HG02588 (cell line): Measurements from ENCODE around the gene ANXA6.
"Not testable (repeated sequence)": the region's sequence is repeated elsewhere in the genome, so short reads cannot be mapped to it uniquely, and the experiment has no call there.

Source experiments
- ATAC-seq: cut with Tn5 transposase; IDR thresholded peaks from one replicate; pipeline ENCODE4 v1.9.1; 2021; ENCODE audit warnings: mild to moderate bottlenecking, moderate library complexity; ENCODE audit not compliant: unreplicated experiment

Gene ANXA6

DNA sequence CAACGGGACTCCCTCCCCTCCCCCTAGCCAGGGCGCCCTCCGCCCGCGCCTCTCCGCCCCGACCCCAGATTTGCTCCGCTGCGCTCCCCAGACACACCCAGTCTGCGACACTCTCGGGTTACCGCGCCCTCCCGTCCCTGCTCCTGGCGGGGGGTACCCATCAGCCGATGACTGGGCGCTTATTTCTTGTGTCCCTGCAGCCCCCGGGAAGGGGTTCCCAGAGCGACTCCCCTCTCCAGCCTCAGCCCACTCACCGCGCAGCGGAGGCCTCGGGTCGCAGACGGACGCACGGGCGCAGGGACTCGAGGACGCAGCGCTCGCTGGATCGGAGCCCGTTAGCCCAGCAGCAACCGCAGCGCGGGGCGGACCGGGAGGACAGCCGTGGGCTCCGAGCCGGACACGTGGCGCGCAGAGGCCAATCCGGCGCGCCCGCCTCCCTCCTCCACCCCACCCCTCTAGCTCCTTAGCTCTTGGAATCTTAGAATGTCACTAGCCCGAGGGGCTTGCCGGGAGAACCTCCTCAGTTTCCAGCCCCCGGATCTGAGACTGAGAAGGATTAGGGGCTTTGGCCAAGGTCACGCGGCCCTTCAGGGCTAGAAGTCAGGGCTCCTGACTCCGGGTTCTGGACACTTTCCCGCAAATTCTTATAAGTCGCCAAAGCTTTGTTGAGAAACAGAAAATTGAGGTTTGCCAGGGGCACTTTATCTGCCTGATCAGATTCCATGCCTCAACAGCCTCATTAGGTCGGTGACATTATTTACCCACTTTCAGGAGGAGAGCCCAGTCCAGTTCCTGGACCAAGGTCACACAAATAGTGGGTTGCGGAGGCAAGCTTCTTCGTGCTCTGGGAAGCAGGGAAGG is at the start of gene ANXA6:
ANXA6 (minus strand) TSS at position 354 of the 861 bp plus-strand sequence. CDS start 9,878 bp downstream, outside the sequence.
- ATAC-seq: peak; percentile 58

DNA sequence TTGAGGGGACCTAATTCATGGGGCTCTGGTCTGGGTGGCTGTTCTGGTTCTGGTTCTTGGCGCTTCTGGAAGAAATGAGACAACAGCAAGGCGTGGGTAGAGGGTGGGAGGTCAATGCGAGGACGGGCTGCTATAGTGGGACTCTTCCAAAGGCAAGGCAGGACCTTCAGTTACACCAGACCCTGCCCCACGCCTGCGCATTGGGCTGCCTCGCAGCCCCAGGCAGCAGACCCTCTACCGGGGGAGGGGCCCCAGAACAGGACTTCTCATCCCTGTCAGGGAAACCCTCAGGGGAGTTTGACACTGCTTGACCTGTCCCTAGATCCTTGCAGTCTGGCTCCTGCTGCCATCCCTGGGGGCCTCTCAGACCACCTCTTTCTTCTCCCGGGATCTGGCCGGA is 47.8 kb upstream of the ANXA6 start:
- no peak for ATAC-seq

DNA sequence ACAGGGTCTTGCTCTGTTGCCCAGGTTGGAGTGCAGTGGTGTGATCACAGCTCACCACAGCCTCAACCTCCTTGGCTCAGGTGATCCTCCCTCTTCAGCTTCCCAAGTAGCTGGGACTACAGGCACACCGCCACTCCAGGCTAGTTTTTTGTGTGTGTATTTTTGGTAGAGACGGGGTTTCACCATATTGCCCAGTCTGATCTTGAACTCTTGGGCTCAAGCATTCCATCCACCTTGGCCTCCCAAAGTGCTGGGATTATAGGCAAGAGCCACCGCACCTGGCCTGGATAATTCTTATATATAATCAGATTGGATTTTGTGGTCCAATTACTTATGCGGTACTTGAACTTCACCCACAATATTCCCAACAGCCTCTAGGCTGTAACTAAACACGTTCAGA is 46.5 kb upstream of the ANXA6 start:
- ATAC-seq: no peak

DNA sequence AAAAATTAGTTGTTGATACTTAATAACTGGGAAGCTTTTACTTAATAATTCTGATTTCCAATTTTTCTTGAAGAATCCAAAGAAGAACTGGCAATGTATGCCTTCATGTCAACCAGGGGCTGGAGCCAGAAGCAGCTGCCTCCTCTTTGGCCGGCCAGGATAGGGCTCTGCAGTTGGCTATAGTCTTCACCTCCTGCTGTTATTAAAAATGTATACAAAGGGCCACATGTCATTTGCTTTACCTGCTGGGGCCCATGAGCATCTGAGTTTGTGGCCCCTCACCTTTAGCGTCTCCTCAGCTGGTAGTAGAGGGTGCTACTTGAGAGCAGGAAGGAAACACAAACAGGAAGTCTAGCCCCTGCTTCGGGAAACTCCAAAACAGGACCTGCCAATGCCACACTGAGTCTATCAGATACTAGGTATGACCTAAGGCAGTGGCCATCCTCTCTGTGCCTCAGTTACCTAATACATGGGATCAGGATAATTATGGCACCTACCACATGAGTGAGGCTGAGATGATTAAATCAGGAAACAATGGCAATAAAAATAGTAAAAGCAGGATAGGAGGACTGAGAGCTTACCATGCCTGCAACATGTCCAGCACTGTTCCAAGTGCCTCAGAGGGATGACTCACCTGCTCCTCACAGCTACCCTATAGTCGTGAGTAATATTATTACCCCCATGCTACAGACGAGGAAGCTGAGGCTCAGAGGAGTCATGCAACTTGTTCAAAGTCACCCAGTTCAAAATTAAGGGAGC is 45.0 kb upstream of the ANXA6 start:
- no peak for ATAC-seq

DNA sequence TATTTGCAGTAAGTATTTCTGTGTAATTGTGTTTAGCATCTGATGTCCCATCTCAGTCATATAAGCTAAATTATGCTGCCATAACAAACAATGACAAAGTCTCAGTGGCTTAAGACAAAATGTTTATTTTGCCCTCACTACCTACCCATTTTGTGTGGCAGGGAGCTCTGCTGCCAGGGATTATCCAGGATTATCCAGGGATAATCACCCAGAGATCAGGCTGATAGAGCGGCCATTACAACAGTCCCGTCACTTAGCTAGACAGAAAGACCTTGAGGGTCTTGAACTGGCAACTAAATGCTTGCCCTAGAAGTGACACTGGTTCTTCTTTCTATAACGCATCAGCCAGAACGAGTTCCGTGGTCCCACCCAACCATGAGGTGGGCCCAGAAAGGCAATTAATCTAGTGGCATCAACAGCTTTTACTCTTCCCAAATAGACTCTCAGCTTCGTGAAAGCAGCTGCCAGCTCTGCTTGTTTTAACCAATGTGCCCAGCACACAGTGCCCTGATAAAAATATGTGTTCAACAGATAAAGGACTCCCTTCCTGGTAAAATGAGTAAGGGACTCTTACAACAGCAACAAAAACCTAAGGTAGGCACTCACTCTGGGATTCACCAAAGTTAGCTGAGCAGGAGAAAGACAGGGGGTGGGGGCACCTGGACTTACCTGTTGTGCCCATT is 43.5 kb upstream of the ANXA6 start:
- ATAC-seq: no peak

DNA sequence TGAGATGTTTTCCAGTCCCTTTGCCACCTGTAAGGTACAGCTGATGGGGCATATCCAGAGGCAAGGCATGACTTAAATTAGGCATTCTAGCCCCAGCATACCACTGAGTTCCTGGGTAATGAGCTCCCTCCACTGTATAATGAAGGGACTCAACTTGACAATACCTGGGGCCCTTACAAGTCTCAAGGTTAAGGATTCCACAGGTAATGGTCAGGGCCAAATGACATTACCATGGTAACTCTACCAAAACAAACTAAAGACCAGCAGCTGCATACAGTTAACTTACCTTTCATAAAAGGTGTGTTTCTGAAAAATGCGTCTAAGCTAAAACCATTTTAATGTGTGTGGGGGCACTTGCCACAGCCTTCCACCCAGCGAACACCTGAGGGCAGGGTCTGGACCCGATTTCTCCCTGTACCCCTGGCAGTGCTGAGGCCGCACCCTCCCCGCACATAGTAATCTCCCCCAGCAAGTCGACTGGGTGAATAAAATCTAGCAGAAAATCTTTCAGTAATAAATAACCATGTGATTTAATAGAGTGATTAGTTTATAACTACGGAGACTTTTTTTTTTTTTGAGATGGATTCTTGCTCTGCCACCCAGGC is 42.1 kb upstream of the ANXA6 start:
- ATAC-seq: no peak

DNA sequence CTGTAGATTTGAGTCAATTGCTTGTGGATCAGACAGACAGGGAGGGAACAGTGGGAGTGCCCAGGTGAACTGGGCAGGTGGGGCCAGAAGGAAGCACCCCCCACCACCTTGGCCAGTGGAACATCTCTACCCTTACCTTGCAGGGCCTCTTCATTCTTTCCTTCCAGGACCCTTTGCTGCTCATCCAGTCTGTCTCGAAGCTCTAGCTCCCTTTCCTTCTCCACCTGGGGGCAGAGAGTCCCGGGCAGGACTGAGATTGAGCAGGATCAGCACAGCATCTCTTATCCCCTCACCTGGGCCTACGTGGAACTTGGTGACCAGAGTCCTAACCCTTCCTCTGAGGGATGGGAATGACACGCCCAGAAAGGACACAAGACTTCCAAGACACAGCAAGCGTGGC is 41.3 kb upstream of the ANXA6 start:
- no peak for ATAC-seq

DNA sequence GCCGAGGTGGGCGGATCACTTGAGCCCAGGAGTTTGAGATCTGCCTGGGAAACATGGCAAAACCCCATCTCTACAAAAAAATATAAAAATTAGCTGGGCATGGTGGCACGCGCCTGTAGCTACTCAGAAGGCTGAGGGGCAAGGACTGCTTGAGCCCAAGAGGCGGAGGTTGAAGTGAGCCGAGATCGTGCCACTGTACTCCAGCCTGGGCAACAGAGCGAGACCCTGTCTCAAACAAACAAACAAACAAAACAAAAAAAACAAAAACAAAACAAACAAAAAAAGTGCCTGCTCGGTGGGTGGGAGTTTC is 39.7 kb upstream of the ANXA6 start:
- ATAC-seq: not testable (repeated sequence)

DNA sequence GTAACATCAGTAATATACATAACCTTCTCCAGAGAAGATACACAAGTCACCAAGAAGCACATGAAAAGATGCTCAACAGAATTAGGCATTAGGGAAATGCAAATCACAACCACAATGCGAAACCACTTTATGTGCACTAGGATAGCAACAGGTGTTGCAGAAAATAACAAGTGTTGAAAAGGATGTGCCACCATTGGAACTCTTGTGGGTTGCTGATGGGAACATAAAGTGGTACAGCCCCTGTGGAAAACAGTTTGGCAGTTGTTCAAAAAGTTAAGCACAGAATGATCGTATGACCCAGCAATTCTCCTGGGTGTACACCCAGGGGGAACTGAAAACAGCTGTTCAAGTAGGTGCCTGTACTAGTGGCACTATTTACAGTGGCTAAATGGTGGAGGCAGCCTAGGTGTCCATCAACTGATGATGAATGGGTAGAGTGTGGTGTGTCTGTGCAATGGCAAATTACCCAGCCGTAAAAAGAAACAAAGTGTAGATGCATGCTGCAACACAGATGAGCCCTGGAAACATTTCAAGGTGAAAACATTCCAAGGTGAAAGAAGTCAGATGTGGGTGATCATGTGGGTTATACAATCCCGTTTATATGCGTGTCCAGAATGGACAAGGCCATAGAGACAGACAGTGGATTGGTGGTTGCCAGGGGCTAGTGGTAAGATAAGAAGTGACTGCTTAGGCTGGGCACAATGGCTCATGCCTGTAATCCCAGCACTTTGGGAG is 39.1 kb upstream of the ANXA6 start:
- peak; percentile 92 for ATAC-seq

DNA sequence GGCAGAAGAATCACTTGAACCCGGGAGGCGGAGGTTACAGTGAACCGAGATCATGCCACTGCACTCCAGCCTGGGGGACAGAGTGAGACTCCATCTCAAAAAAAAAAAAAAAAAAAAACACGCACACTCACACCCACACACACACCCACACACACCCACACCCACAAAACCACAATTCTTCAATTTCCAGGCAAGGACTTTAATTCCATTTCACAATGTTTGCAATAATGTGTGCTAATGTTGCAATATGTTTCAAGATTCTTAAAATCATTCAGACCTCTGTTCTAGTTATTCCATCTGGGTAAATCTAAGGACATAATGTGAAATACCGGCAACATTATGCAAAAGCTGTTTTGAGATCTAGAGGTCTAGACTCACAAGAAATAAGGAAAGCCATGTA is 38.0 kb upstream of the ANXA6 start:
- ATAC-seq: no peak

DNA sequence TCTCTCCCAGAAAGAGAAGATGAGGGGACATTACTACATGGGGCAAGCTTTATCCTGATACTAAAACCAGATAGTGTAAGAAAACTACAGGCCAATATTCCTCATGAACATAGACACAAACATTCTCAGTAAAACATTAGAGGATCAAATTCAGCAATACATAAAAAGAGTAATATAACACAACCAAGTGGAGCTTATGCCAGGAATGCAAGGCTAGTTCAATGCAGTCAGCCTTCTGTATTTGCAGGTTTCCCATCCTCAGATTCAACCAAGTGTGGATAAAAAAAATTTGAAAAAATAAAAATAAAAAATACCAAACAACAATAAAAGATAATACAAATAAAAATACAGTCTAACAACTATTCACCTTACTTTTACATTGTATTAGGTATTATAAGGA is 35.0 kb upstream of the ANXA6 start:
- ATAC-seq: no peak

DNA sequence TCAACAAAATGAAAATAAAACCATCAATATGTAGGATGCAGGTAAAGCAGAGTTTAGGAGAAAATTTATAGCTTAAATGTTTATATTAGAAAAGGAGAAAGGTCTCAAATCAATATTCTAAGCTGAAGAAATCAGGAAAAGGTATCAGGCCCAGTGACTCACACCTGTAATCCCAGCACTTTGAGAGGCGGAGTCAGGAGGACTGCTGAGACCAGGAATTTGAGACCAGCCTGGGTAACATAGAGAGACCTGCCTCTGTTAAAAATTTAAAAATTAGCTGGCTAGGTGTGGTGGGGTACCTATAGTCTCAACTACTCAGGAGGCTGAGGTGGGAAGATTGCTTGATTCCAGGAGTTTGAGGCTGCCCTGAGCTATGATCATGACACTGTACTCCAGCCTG is 34.1 kb upstream of the ANXA6 start:
- ATAC-seq: no peak

DNA sequence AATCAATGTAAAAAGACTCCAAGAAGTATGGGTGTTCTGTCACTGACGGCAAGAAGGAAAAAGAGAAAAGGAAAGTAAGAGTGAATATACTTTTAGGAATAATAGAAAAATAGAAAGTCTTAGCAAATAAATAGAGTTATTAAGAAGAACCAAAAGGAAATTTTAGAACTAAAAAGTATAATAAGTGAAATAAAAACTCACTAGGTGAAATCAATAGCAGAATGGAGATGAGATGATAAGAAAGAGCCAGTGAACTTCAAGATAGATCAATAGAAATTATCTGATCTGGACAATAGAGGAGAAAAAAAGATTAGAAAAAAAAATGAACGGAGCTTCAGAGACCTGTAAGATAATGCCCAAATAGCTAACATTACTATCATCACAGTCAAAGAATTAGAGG is 31.6 kb upstream of the ANXA6 start:
- ATAC-seq: no peak

DNA sequence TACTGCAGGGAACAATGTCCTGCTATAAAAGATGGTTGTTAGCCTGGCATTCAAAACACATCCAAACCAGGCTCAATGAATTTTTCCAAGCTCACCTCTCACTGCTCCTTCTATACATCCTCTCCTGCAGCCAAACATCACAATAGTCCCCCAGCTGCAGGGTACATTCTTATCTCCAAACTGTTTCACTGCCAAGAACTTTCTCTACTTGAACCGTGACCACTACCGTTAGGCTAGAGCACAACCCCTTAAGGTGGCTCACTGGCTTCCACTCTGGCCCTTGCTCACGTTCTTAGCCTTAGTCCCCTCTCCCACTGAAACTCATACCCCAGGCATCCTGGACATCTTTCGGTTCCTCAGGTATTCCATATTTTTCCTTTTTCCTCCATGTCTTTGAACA is 29.0 kb upstream of the ANXA6 start:
- no peak for ATAC-seq

DNA sequence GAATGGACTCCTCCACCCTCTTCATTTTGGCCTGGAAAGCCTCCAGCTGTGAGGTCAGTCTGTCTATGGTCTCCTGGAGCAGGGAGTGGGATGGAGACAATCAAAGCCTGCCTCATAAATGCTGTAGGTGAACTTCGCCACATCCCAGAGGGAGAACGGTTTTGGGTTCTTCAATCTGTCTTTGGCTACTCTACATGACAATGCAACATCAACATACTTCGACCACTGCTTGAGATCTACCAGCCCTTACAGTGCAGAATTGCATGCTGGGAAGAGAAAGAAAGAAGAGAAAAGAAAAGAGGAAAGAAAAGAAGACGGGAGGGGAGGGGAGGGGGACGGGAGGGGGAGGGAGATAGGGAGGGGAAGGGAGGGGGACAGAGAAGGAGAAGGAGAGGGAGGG is 28.5 kb upstream of the ANXA6 start:
- ATAC-seq: no peak

DNA sequence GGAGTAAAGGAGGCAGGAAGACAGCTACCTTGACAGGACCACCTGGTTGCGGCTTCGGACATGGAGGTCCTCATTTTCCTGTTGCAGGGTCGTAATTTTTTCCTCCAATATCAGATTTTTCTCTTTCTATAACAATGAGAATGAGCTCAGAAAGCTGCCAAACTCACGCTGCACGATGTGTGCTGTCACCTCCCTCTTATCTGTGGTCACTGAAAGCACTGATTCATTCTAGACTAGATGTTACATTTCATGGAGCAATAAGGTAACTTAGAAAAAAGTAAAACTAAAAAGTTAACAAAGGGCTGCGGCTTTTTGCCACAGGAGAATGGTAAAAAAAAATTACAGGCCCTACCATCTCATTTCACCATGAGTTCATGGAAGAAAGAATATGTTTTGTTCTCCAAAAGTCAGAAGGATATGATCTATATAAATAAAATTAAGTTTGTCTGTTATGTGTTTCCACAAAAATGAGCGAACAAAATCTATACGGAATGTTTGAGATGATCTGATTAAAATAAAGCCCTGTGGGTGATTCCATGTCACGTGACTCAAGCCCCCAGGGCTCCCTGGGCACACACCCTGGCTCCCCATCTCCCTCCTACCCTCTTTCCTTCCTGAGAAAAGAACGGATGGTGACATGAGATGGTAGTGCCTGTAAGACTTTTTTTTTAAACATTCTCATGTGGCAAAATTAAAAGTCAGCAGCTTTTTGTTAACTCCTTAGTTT is 26.9 kb upstream of the ANXA6 start:
- no peak for ATAC-seq

DNA sequence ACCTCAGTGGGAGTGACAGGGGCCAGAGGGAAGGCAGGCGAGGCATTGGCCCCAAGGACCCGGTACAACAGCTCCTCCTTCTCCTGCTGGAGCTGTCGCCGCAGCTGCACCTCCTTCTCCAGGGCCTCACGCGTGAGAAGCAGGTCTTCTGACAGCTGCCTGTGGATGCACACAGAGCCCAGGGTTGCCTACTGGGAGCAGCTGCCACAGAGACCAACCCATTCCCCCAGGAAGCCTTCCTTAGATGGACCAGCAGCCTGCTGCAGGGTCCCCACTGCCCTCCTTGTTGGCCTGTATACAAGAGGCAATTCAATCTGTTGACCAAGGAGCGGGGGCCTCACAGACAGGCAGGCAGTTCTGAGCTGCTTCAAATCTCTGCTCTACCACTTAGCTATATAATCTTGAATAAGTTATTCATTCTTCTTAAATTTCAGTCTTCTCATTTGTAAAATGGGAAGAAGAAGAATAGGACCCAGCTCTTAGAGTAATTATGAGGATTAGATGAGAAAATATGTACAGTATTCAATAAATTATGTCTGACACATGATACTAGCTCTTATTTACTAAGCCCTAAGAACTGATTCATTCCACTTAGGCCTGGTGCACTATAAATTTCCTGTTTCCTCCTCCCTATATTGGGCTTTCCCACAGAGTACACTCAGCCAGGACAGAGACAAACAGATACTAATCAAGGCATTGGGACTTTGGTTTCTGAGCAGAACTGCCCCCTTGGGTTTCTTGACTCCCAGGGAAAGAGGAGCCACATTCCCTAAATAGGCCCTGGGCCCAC is 26.1 kb upstream of the ANXA6 start:
- ATAC-seq: no peak

DNA sequence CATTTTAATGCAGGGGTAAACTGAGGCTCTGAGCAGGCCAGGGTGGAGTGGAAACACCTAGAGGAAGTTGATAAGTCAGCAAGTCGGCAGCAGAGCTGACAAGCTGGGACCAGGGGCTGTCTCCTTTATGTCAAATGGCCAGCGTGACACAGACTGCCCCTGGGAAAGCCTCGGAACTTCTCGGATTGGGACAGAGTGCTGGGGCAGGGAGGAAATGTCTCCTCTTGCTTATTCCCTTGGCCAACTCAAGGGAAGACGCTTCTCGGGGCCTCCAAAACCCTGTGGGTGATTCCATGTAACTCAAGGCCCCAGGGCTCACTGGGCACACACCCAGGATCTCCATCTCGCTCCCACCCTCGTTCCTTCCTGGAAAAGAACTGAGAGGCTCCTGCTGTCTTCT is 25.4 kb upstream of the ANXA6 start:
- no peak for ATAC-seq

DNA sequence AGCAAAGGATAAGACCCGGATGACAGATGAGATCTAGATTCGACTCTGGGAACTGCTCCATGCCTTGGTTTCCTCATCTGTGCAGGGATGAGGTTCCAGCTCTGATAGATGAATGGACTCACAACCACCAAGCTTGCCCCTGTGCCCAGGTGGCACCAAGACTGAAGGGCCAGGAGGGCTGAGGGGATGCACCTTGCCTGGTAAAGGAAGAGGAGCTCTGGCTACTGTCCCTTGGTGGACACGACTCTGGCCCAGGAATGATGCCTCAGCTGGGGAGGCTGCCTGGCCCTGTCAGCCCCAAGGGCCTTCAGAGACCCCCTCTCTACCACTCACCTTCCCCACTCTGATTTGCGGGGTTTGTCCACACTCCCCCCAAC is 24.9 kb upstream of the ANXA6 start:
- ATAC-seq: no peak
